ENCODE results near the gene ERCC2. TPM values are rescaled to one million over a fixed set of nuclear protein-coding genes. Genes with fewer than 3 reads are reported as not detected.

ERCC2 gene
- total and polyA plus RNA-seq, 2 experiments from 2014 or later: 19.2 to 69.1 TPM

GRCh38 chr19:45304141-45304926 is 66.0 kb downstream of the ERCC2 start:
- no peaks in the 10 kb centered on the region for H3K36me3 ChIP-seq
- H3K9me3 ChIP-seq (ENCODE audit: low read depth): no peaks in the 10 kb centered on the region
- TF ChIP-seq, protein P1, sequence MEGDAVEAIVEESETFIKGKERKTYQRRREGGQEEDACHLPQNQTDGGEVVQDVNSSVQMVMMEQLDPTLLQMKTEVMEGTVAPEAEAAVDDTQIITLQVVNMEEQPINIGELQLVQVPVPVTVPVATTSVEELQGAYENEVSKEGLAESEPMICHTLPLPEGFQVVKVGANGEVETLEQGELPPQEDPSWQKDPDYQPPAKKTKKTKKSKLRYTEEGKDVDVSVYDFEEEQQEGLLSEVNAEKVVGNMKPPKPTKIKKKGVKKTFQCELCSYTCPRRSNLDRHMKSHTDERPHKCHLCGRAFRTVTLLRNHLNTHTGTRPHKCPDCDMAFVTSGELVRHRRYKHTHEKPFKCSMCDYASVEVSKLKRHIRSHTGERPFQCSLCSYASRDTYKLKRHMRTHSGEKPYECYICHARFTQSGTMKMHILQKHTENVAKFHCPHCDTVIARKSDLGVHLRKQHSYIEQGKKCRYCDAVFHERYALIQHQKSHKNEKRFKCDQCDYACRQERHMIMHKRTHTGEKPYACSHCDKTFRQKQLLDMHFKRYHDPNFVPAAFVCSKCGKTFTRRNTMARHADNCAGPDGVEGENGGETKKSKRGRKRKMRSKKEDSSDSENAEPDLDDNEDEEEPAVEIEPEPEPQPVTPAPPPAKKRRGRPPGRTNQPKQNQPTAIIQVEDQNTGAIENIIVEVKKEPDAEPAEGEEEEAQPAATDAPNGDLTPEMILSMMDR (IDR thresholded peaks at IDR 0.05; ENCODE audit: low read depth, low read length): no peak
- H3K27me3 ChIP-seq: no peaks in the 10 kb centered on the region
- no peak overlapping the region for H3K27ac ChIP-seq
- no peak overlapping the region for H3K4me3 ChIP-seq
- no peaks in the 10 kb centered on the region for H3K4me1 ChIP-seq (ENCODE audit: low read depth)
- no peak for DNase-seq (ENCODE audit: low read depth in 1 of 2, low spot score in 1 of 2)

- no peaks in the 10 kb centered on the region for H3K4me1 ChIP-seq (ENCODE audit: low read depth)
- no peak for DNase-seq (ENCODE audit: low read depth in 1 of 2, low spot score in 1 of 2)
- no peak overlapping the region for H3K27ac ChIP-seq
- H3K4me3 ChIP-seq: no peak overlapping the region
- no peaks in the 10 kb centered on the region for H3K36me3 ChIP-seq
- H3K27me3 ChIP-seq: no peaks in the 10 kb centered on the region
- TF ChIP-seq, protein P1 (IDR thresholded peaks at IDR 0.05; ENCODE audit: low read depth, low read length): no peak
- H3K9me3 ChIP-seq (ENCODE audit: low read depth): no peaks in the 10 kb centered on the region
Observed at GRCh38 chr19:45303269-45304060, 66.9 kb downstream of the ERCC2 start.

DNA sequence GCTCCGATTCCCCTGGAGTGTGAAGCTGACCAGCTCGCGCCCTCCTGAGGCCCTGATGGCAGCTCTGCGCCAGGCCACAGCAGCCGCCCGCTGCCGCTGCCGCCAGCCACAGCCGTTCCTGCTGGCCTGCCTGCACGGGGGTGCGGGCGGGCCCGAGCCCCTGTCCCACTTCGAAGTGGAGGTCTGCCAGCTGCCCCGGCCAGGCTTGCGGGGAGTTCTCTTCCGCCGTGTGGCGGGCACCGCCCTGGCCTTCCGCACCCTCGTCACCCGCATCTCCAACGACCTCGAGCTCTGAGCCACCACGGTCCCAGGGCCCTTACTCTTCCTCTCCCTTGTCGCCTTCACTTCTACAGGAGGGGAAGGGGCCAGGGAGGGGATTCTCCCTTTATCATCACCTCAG is 68.0 kb downstream of the ERCC2 start:
- H3K27me3 ChIP-seq: no peaks in the 10 kb centered on the region
- no peak overlapping the region for H3K4me3 ChIP-seq
- TF ChIP-seq, protein P1 (IDR thresholded peaks at IDR 0.05; ENCODE audit: low read depth, low read length): no peak

More for the DNA sequence above, 68.0 kb downstream of the ERCC2 start:
- no peaks in the 10 kb centered on the region for H3K9me3 ChIP-seq (ENCODE audit: low read depth)
- DNase-seq (ENCODE audit: low read depth in 1 of 2, low spot score in 1 of 2): no peak
- H3K36me3 ChIP-seq: no peaks in the 10 kb centered on the region
- no peaks in the 10 kb centered on the region for H3K4me1 ChIP-seq (ENCODE audit: low read depth)
- no peak overlapping the region for H3K27ac ChIP-seq

Other genes starting within 250 kb of the ERCC2 start
- 1.1 and 3.3 TPM in 2 replicates for gene NKPD1, start 209.6 kb downstream of the ERCC2 start, total RNA-seq
- 1.0 and 2.9 TPM in 2 replicates for gene NKPD1, start 209.6 kb downstream of the ERCC2 start, polyA plus RNA-seq
- 67.4 and 123 TPM in 2 replicates for gene TRAPPC6A, start 192.3 kb downstream of the ERCC2 start, total RNA-seq
- 155 and 227 TPM in 2 replicates for gene TRAPPC6A, start 192.3 kb downstream of the ERCC2 start, polyA plus RNA-seq
- gene BLOC1S3, start 191.8 kb downstream of the ERCC2 start, total RNA-seq: 4.8 and 6.5 TPM in 2 replicates
- 8.2 and 9.6 TPM in 2 replicates for gene BLOC1S3, start 191.8 kb downstream of the ERCC2 start, polyA plus RNA-seq
- 2.0 and 2.2 TPM in 2 replicates for gene EXOC3L2, start 125.2 kb downstream of the ERCC2 start, total RNA-seq
- 1.5 and 5.2 TPM in 2 replicates for gene EXOC3L2, start 125.2 kb downstream of the ERCC2 start, polyA plus RNA-seq
- 65.3 and 135 TPM in 2 replicates for gene MARK4, start 119.3 kb downstream of the ERCC2 start, total RNA-seq
- gene MARK4, start 119.3 kb downstream of the ERCC2 start, polyA plus RNA-seq: 21.0 and 42.0 TPM in 2 replicates
- gene CKM, start 47.7 kb downstream of the ERCC2 start, total RNA-seq: 406 and 481 TPM in 2 replicates
- gene CKM, start 47.7 kb downstream of the ERCC2 start, polyA plus RNA-seq: 441 and 529 TPM in 2 replicates
- 2.4 and 4.0 TPM in 2 replicates for gene KLC3, start 29.8 kb downstream of the ERCC2 start, total RNA-seq
- 1.8 and 3.7 TPM in 2 replicates for gene KLC3, start 29.8 kb downstream of the ERCC2 start, polyA plus RNA-seq
- 49.7 and 118 TPM in 2 replicates for gene PPP1R13L, start 34.5 kb upstream of the ERCC2 start, total RNA-seq
- gene PPP1R13L, start 34.5 kb upstream of the ERCC2 start, polyA plus RNA-seq: 39.5 and 54.1 TPM in 2 replicates
- gene POLR1G, start 36.1 kb upstream of the ERCC2 start, total RNA-seq: 6.5 and 17.8 TPM in 2 replicates
- 6.0 and 6.6 TPM in 2 replicates for gene POLR1G, start 36.1 kb upstream of the ERCC2 start, polyA plus RNA-seq
- gene ERCC1, start 53.3 kb upstream of the ERCC2 start, total RNA-seq: 120 and 164 TPM in 2 replicates
- gene ERCC1, start 53.3 kb upstream of the ERCC2 start, polyA plus RNA-seq: 138 and 169 TPM in 2 replicates
- gene FOSB, start 97.4 kb upstream of the ERCC2 start, total RNA-seq: 0.88 and 4.5 TPM in 2 replicates
- 1.7 and 3.0 TPM in 2 replicates for gene FOSB, start 97.4 kb upstream of the ERCC2 start, polyA plus RNA-seq
- 43.7 and 56.5 TPM in 2 replicates for gene RTN2, start 126.5 kb upstream of the ERCC2 start, total RNA-seq
- gene RTN2, start 126.5 kb upstream of the ERCC2 start, polyA plus RNA-seq: 92.2 and 111 TPM in 2 replicates
- gene PPM1N, start 127.9 kb upstream of the ERCC2 start, total RNA-seq: 1.3 and 2.9 TPM in 2 replicates
- gene PPM1N, start 127.9 kb upstream of the ERCC2 start, polyA plus RNA-seq: 1.2 and 4.0 TPM in 2 replicates
- 91.6 and 95.8 TPM in 2 replicates for gene VASP, start 136.9 kb upstream of the ERCC2 start, total RNA-seq
- 72.4 and 83.3 TPM in 2 replicates for gene VASP, start 136.9 kb upstream of the ERCC2 start, polyA plus RNA-seq
- 13.2 and 13.7 TPM in 2 replicates for gene OPA3, start 214.2 kb upstream of the ERCC2 start, total RNA-seq
- 14.8 and 26.7 TPM in 2 replicates for gene OPA3, start 214.2 kb upstream of the ERCC2 start, polyA plus RNA-seq
- gene GPR4, start 231.6 kb upstream of the ERCC2 start, total RNA-seq: 0.14 TPM in 1 of 2 replicates, not detected in the other
- 0.14 TPM in 1 of 2 replicates, not detected in the other for gene GPR4, start 231.6 kb upstream of the ERCC2 start, polyA plus RNA-seq

Data from cardiac muscle cell (in vitro differentiated cells and primary cell).